ENCODE results near the gene ABCA9.
"Not testable (repeated sequence)": the region's sequence is repeated elsewhere in the genome, so short reads cannot be mapped to it uniquely, and the experiment has no call there.

ABCA9 gene, protein sequence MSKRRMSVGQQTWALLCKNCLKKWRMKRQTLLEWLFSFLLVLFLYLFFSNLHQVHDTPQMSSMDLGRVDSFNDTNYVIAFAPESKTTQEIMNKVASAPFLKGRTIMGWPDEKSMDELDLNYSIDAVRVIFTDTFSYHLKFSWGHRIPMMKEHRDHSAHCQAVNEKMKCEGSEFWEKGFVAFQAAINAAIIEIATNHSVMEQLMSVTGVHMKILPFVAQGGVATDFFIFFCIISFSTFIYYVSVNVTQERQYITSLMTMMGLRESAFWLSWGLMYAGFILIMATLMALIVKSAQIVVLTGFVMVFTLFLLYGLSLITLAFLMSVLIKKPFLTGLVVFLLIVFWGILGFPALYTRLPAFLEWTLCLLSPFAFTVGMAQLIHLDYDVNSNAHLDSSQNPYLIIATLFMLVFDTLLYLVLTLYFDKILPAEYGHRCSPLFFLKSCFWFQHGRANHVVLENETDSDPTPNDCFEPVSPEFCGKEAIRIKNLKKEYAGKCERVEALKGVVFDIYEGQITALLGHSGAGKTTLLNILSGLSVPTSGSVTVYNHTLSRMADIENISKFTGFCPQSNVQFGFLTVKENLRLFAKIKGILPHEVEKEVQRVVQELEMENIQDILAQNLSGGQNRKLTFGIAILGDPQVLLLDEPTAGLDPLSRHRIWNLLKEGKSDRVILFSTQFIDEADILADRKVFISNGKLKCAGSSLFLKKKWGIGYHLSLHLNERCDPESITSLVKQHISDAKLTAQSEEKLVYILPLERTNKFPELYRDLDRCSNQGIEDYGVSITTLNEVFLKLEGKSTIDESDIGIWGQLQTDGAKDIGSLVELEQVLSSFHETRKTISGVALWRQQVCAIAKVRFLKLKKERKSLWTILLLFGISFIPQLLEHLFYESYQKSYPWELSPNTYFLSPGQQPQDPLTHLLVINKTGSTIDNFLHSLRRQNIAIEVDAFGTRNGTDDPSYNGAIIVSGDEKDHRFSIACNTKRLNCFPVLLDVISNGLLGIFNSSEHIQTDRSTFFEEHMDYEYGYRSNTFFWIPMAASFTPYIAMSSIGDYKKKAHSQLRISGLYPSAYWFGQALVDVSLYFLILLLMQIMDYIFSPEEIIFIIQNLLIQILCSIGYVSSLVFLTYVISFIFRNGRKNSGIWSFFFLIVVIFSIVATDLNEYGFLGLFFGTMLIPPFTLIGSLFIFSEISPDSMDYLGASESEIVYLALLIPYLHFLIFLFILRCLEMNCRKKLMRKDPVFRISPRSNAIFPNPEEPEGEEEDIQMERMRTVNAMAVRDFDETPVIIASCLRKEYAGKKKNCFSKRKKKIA (N-terminal part only)

GRCh38 chr17:69060822-69061221 is at the start of gene ABCA9:
TSS of gene ABCA9 (minus strand) at chr17:69060927. CDS start at chr17:69051126, 9,801 bp downstream.
- no peak for DNase-seq

DNA sequence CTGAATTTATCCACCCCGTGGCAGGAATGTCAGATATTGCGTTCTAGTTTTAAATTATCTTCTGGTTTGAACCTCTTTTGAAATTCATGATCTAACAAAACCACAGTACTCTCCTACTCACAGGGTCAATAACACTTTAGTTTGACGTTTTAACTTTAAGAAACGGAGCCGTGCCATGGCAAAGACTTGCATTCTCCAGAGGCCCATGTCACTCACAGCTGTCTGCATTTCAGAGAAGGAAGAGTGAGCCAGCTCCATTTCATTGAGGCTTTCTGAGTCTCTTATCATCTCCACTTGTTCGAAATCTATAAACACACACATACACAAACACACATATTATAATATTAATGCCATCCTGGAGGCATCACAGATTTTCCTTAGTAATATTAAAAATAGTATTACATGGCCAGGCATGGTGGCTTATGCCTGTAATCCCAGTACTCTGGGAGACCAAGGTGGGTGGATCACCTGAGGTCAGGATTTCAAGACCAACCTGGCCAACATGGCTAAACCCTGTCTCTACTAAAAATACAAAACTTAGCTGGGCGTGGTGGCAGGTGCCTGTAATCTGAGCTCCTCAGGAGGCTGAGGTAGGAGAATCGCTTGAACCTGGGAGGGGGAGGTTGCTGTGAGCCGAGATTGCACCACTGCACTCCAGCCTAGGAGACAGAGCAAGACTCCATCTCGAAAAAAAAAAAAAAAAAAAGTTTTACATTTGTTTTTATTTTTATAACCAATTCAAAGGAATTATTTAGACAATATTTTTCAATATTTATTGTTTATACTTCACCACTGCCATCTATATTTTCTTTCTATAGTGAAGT is 45.4 kb upstream of the ABCA9 start:
- no peak for DNase-seq

- DNase-seq = no peak
Measured at GRCh38 chr17:69103557-69104233, 43.0 kb upstream of the ABCA9 start.

- DNase-seq = no peak
Measured at GRCh38 chr17:69098625-69099024, 37.9 kb upstream of the ABCA9 start.

DNA sequence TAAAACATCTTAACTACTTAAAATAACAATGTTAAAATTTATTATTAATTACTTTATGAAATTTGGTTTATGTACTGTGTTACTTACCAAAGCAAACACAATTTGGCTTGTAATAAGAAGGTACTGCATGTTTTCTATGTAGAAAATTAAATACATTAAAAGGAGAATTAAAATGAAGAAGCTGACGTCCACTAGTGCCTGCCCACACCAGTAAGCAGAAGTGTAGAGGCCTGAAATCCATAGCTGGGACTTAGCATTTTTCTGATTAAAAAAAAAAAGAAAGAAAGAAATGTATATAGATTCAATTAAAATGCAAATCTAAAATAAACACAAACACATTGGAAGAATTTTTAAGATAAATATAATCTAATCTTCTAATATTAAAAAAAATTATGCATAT is 35.8 kb upstream of the ABCA9 start:
- no peak for DNase-seq

DNA sequence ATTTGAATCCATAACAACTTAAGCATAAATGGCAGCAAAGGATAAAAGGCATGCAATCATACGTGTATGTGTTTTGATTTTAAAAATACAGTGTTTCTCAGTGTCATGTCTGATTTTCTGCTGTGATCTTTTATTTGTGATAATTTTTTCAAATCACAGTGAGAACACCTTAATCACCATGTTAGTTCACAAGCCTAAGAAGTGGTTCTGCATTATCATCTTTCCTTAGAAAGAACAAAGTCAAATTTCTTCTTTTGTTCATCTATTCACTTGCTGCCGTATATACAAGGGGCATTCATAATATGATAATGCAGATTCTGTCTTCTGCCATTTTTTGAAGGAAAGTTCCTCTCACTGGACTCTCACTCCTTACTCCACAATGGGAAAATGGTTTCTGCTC is 33.3 kb upstream of the ABCA9 start:
- no peak for DNase-seq

- DNase-seq = no peak
Measured at GRCh38 chr17:69093279-69093789, 32.6 kb upstream of the ABCA9 start.

DNA sequence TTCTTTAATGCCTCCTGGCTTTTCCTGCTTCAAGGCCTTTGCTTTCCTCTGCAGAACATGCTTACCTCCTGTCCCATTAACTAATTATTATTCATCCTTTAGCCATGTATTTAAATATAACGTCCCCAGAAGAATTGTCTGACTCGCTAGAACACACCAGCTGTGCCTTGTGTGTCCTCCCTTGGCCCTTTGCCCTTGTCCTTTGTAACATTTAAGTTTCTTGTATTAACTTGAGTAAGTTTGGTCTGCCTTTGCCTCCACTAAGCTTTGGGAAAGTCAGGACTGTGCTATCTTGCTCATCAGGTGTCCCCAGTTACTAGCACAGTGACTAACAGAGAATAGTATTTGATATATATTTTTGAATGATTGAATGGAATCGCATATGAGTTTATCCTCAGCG is 29.6 kb upstream of the ABCA9 start:
- no peak for DNase-seq

DNA sequence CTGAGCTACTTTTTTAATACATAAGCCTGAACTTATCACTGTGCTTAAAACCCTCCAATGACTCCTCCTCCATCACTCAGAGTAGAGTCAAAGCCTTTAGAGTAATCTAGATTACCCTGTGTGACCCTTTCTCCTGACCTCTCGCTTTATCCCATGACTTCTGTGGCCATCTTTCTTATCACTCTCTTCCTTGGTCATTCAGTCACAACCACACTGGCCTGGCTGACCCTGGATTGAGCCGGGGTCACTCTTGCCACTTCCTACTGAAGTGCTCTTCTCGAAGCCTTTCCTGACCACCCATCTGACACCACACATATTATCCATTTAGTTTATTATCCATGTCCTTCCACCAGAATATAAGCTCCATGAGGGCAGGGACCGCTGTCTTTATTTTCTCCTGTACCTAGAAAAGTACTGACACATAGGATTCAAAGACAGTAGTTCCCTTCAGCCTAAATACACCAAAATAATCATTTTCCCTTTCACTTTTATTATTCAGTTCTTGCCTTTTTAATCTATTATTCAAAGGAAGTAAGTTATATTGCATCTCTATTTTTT is 28.0 kb upstream of the ABCA9 start:
- no peak for DNase-seq

- no peak for DNase-seq
Measured at GRCh38 chr17:69086641-69087040, 25.9 kb upstream of the ABCA9 start.

DNA sequence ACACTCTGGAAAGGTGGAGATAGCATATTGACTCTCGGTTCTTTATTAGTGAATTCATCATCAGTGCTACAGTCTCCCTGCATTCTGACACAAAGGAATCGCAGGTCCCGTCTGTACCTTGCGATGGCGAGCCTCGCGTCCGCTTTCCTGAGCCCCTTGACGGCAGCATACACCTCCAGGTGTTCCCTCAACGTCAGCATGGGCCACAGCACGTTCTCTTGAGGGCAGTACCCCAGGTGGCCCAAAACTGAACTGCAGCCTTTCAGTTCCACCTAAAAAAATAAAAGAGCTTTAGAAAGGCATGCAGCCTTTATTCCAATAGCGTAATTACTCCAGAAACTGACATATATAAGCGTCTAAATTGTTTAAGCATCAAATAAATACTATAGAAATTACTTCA is 24.2 kb upstream of the ABCA9 start:
- DNase-seq = no peak

- DNase-seq = no peak
Measured at GRCh38 chr17:69082696-69083095, 22.0 kb upstream of the ABCA9 start.

DNA sequence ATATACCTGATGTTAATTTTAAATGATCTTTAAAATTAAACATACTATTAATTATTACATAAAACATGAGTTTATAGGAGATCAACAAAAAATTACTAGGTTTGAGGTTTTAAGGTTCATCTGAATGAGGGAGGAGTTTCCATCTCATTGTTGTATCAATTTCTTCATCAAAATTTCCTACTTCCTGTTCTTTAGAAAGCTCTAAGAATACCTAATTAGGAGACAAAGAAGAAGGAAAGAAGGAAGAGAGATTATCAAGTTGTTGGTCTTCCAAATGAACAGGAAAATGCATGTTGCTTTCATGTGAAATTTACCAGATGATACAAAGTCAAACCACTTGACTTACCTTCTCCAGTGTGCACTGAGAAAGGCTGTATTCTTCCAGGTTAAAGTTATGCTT is 18.1 kb upstream of the ABCA9 start:
- no peak for DNase-seq

GRCh38 chr17:69075823-69076222 is 15.1 kb upstream of the ABCA9 start:
- no peak for DNase-seq

- DNase-seq = not testable (repeated sequence)
Measured at GRCh38 chr17:69073392-69073791, 12.7 kb upstream of the ABCA9 start.

DNA sequence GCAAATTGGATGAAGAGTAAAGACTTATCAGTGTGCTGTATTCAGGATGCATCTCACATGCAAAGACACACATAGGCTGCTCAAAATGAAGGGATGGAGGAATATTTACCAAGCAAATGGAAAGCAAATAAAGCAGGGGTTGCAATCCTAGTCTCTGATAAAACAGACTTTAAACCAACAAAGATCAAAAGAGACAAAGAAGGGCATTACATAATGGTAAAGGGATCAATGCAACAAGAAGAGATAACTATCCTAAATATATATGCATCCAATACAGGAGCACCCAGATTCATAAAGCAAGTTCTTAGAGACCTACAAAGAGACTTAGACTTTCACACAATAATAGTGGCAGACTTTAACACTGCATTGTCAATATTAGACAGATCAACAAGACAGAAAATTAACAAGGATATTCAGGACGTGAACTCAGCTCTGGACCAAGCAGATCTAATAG is 12.1 kb upstream of the ABCA9 start:
- DNase-seq = not testable (repeated sequence)

DNA sequence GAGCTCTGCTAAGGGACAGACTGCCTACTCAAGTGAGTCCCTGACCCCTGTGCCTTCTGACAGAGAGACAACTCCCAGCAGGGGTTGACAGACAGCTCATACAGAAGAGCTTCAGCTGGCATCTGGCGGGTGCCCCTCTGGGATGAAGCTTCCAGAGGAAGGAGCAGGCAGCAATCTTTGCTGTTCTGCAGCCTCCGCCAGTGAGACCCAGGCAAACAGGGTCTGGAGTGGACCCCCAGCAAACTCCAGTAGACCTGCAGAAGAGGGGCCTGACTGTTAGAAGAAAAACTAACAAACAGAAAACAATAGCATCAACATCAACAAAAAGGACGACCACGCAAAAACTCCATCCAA is 10.5 kb upstream of the ABCA9 start:
- DNase-seq = not testable (repeated sequence)

- not testable (repeated sequence) for DNase-seq
Measured at GRCh38 chr17:69070378-69071232, 9.9 kb upstream of the ABCA9 start.
